ENCODE data around the gene DHRS12. TPM values are rescaled to one million over a fixed set of nuclear protein-coding genes. Genes with fewer than 3 reads are reported as not detected.

DHRS12 gene
- total RNA-seq, 6 experiments from 2014 or later, result 10.2 to 17.6 (median 12.4) TPM

- H3K27ac ChIP-seq, result no peak overlapping the region
- H3K4me3 ChIP-seq, result no peak overlapping the region
- no peaks in the 10 kb centered on the region for H3K36me3 ChIP-seq
- no peaks in the 10 kb centered on the region for H3K9me3 ChIP-seq
- H3K27me3 ChIP-seq, result no peaks in the 10 kb centered on the region
- WGBS (ENCODE audit: insufficient coverage, low coverage, low lambda C conversion rate, missing lambda C conversion rate), result 81% methylated on average over 5 of the region's 6 CpGs
- DNase-seq (no peak), ATAC-seq (no peak)
- peaks cover 0 to 5% (median 2%) of the 10 kb centered on the region in 4 donors for H3K4me1 ChIP-seq
- no peak for TF ChIP-seq CTCF (IDR thresholded peaks at IDR 0.05)
- TF ChIP-seq POLR2A (IDR thresholded peaks at IDR 0.05), result no peak
- intact Hi-C loops (cut with DNase I), result no loop called here
Observed at GRCh38 chr13:51840917-51841316, 37.0 kb upstream of the DHRS12 start.

GRCh38 chr13:51839711-51840540 is 36.0 kb upstream of the DHRS12 start:
- H3K27me3 ChIP-seq, result no peaks in the 10 kb centered on the region
- no peak overlapping the region for H3K4me3 ChIP-seq
- peaks cover 0 to 1% (median 0%) of the 10 kb centered on the region in 4 donors for H3K4me1 ChIP-seq
- no peak for ATAC-seq
- no peak for TF ChIP-seq POLR2A (IDR thresholded peaks at IDR 0.05)
- no peak for TF ChIP-seq CTCF (IDR thresholded peaks at IDR 0.05)
- H3K27ac ChIP-seq, result no peak overlapping the region
- no peaks in the 10 kb centered on the region for H3K36me3 ChIP-seq
- 67% methylated on average over 4 of the region's 10 CpGs for WGBS (ENCODE audit: insufficient coverage, low coverage, low lambda C conversion rate, missing lambda C conversion rate)
- DNase-seq, result no peak
- intact Hi-C loops (cut with DNase I), result no loop called here
- H3K9me3 ChIP-seq, result no peaks in the 10 kb centered on the region

- no peaks in the 10 kb centered on the region for H3K27me3 ChIP-seq
- no peak for TF ChIP-seq POLR2A (IDR thresholded peaks at IDR 0.05)
- TF ChIP-seq CTCF (IDR thresholded peaks at IDR 0.05), result no peak
- no peaks in the 10 kb centered on the region for H3K36me3 ChIP-seq
- H3K4me1 ChIP-seq, result no peaks in the 10 kb centered on the region
- ATAC-seq, result no peak
- no peak for DNase-seq
- no peak overlapping the region for H3K27ac ChIP-seq
- no peak overlapping the region for H3K4me3 ChIP-seq
- WGBS (ENCODE audit: insufficient coverage, low coverage, low lambda C conversion rate, missing lambda C conversion rate), result 78% methylated on average over 5 of the region's 8 CpGs
- no peaks in the 10 kb centered on the region for H3K9me3 ChIP-seq
- intact Hi-C loops (cut with DNase I), result no loop called here
Observed at GRCh38 chr13:51838240-51838846, 34.4 kb upstream of the DHRS12 start.

GRCh38 chr13:51837016-51837415 is 33.1 kb upstream of the DHRS12 start:
- peak in 1 of 4 donors; percentile 41 for ATAC-seq
- H3K27ac ChIP-seq, result peak overlapping the region in 1 of 3 donors; percentile 29

More at GRCh38 chr13:51837016-51837415, 33.1 kb upstream of the DHRS12 start:
- Histone ChIP-seq H3K4me1 (no peaks in the 10 kb centered on the region), H3K9me3 (no peaks in the 10 kb centered on the region), H3K36me3 (no peaks in the 10 kb centered on the region), H3K4me3 (no peak overlapping the region), H3K27me3 (no peaks in the 10 kb centered on the region)
- TF ChIP-seq CTCF (IDR thresholded peaks at IDR 0.05) (no peak), POLR2A (IDR thresholded peaks at IDR 0.05) (no peak)
- WGBS (ENCODE audit: insufficient coverage, low coverage, low lambda C conversion rate, missing lambda C conversion rate), result 65% methylated on average over 2 of the region's 3 CpGs
- intact Hi-C loops (cut with DNase I), result no loop called here
- DNase-seq, result no peak

Measured in right lobe of liver (tissue), 6 donors.